ENCODE results near the gene NOC2L.

DNA sequence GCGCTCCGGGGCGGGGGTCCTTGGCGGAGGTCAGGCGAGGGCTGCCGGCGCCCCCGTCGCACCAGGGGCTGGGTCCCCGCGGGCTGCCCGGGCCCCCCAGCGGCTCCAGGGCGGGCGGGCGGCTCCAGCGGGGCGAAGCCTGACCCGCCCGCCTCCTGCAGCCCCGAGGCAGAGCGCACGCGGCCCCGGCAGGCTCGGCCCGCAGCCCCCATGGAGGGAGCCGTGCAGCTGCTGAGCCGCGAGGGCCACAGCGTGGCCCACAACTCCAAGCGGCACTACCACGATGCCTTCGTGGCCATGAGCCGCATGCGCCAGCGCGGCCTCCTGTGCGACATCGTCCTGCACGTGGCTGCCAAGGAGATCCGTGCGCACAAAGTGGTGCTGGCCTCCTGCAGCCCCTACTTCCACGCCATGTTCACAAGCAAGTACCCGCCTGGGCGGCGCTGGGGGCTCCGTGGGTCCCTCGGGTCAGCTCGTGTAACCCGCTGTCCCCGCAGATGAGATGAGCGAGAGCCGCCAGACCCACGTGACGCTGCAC lies 2.1 kb upstream of the NOC2L start:
- no peak for TF ChIP-seq POLR2A (IDR thresholded peaks at IDR 0.05)
- TF ChIP-seq, protein P1, sequence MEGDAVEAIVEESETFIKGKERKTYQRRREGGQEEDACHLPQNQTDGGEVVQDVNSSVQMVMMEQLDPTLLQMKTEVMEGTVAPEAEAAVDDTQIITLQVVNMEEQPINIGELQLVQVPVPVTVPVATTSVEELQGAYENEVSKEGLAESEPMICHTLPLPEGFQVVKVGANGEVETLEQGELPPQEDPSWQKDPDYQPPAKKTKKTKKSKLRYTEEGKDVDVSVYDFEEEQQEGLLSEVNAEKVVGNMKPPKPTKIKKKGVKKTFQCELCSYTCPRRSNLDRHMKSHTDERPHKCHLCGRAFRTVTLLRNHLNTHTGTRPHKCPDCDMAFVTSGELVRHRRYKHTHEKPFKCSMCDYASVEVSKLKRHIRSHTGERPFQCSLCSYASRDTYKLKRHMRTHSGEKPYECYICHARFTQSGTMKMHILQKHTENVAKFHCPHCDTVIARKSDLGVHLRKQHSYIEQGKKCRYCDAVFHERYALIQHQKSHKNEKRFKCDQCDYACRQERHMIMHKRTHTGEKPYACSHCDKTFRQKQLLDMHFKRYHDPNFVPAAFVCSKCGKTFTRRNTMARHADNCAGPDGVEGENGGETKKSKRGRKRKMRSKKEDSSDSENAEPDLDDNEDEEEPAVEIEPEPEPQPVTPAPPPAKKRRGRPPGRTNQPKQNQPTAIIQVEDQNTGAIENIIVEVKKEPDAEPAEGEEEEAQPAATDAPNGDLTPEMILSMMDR (IDR thresholded peaks at IDR 0.05), result no peak
